DND-41 (cell line): Measurements from ENCODE around the gene BRIP1.

ENCODE experiments used
- ATAC-seq: fragments of 200-7000 bp; cut with Tn5 transposase; 3 replicates; pipeline ENCODE4 v1.9.1; 2021; ENCODE audit warnings: low read depth; ENCODE audit not compliant: insufficient read depth
- DNase-seq: peaks from one replicate; pipeline ENCODE4 v3.0.0-alpha.2; 2020
- H2AFZ ChIP-seq: 2 replicates; pipeline ENCODE4 v1.6.0; 2012; ENCODE audit warnings: low read depth, low read length
- H3K27ac ChIP-seq: 2 replicates; pipeline ENCODE4 v1.5.1; 2012; ENCODE audit warnings: low read length, inconsistent platforms
- H3K27me3 ChIP-seq: fragments of 200-600 bp; sonication (generic); 2 replicates; pipeline ENCODE4 v1.6.0; 2012; ENCODE audit warnings: low read length, mild to moderate bottlenecking, inconsistent platforms; ENCODE audit not compliant: insufficient read depth, poor library complexity
- H3K36me3 ChIP-seq: 2 replicates; pipeline ENCODE4 v1.5.1; 2012; ENCODE audit warnings: low read length, inconsistent platforms; ENCODE audit not compliant: insufficient read depth
- H3K4me1 ChIP-seq: 2 replicates; pipeline ENCODE4 v1.5.1; 2012; ENCODE audit warnings: mild to moderate bottlenecking, low read length; ENCODE audit not compliant: insufficient read depth
- H3K4me2 ChIP-seq: 2 replicates; pipeline ENCODE4 v1.6.0; 2012; ENCODE audit warnings: mild to moderate bottlenecking, moderate library complexity, low read length, inconsistent platforms; ENCODE audit not compliant: insufficient read depth
- H3K4me3 ChIP-seq, 2 experiments: fragments of 200-600 bp in 1 of 2; shearing (Covaris generic) in 1 of 2; 2 replicates each; pipeline ENCODE4 v1.5.1; 2012 to 2016; ENCODE audit warnings: inconsistent platforms in 2 of 2, low read length in 2 of 2, mild to moderate bottlenecking in 2 of 2, low read depth in 1 of 2, moderate library complexity in 1 of 2
- H3K79me2 ChIP-seq: 2 replicates; pipeline ENCODE4 v1.6.0; 2012; ENCODE audit warnings: low read length, inconsistent platforms; ENCODE audit not compliant: insufficient read depth
- H3K9ac ChIP-seq: 2 replicates; pipeline ENCODE4 v1.6.0; 2012; ENCODE audit warnings: low read depth, mild to moderate bottlenecking, inconsistent platforms, low read length, moderate library complexity
- H3K9me3 ChIP-seq: 2 replicates; pipeline ENCODE4 v1.5.1; 2012; ENCODE audit warnings: low read length, moderate library complexity, mild to moderate bottlenecking, inconsistent platforms; ENCODE audit not compliant: insufficient read depth, severe bottlenecking
- H4K20me1 ChIP-seq: 2 replicates; pipeline ENCODE4 v1.6.0; 2012; ENCODE audit warnings: low read length; ENCODE audit not compliant: insufficient read depth
- EZH2 ChIP-seq: IDR thresholded peaks from 3 replicates; pipeline ENCODE4 v1.6.1; 2012; ENCODE audit warnings: borderline replicate concordance, low read depth, mild to moderate bottlenecking, moderate library complexity, low read length, inconsistent platforms; ENCODE audit not compliant: severe bottlenecking
- TF ChIP-seq, protein P1 (sequence below): IDR thresholded peaks from 2 replicates; pipeline ENCODE4 v1.5.1; 2012; ENCODE audit warnings: borderline replicate concordance, low read length, moderate library complexity, mild to moderate bottlenecking; ENCODE audit not compliant: poor library complexity, severe bottlenecking; ENCODE audit errors: extremely low read depth

The BRIP1 gene

DNA sequence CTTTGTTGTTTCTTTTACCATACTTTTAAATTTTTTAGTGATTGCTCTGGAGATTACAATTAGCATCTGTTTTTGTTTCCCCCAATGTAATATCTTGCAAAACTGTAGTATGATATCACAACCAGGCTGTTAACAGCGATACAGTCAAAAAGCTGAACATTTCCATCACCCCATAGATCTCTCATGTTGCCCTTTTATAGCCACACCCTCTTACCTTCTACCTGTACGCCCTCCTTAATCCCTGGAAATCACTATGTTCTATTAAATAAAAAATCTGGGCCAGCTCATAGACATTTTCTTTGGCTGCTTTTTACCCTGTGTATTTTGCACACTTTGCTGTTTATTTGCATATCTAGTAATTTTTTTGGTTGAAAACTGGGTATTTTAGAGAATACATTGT is 205.1 kb downstream of the BRIP1 start:
- TF ChIP-seq, protein P1, sequence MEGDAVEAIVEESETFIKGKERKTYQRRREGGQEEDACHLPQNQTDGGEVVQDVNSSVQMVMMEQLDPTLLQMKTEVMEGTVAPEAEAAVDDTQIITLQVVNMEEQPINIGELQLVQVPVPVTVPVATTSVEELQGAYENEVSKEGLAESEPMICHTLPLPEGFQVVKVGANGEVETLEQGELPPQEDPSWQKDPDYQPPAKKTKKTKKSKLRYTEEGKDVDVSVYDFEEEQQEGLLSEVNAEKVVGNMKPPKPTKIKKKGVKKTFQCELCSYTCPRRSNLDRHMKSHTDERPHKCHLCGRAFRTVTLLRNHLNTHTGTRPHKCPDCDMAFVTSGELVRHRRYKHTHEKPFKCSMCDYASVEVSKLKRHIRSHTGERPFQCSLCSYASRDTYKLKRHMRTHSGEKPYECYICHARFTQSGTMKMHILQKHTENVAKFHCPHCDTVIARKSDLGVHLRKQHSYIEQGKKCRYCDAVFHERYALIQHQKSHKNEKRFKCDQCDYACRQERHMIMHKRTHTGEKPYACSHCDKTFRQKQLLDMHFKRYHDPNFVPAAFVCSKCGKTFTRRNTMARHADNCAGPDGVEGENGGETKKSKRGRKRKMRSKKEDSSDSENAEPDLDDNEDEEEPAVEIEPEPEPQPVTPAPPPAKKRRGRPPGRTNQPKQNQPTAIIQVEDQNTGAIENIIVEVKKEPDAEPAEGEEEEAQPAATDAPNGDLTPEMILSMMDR: no peak
- TF ChIP-seq EZH2: no peak
- no peak overlapping the region for H3K27ac ChIP-seq
- no peaks in the 10 kb centered on the region for H3K27me3 ChIP-seq
- no peaks in the 10 kb centered on the region for H4K20me1 ChIP-seq
- no peaks in the 10 kb centered on the region for H3K4me1 ChIP-seq
- no peak overlapping the region for H2AFZ ChIP-seq
- H3K36me3 ChIP-seq: no peaks in the 10 kb centered on the region
- H3K4me2 ChIP-seq: no peak overlapping the region
- no peak overlapping the region for H3K4me3 ChIP-seq
- ATAC-seq (no peak), DNase-seq (no peak)
- H3K9me3 ChIP-seq: no peaks in the 10 kb centered on the region
- no peak overlapping the region for H3K9ac ChIP-seq
- H3K79me2 ChIP-seq: no peaks in the 10 kb centered on the region

DNA sequence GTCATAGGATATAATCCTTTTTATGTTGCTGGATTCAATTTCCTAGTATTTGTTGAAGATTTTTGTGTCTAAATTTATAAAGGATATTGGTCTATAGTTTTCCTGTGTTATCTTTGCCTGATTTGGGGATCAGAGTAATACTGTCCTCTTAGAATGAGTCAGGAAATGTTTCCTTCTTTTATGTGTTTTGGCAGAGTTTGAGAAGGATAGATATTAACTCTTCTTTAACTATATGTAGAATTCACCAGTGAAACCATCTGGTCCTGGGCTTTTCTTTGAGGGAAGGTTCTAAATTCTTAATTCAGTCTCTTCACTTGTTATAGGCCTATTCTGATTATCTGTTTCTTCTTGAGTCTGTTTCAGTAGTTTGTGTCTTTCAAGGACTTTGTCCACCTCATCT is 206.0 kb downstream of the BRIP1 start:
- DNase-seq (no peak), ATAC-seq (no peak)
- no peaks in the 10 kb centered on the region for H3K79me2 ChIP-seq
- no peaks in the 10 kb centered on the region for H3K27me3 ChIP-seq
- no peak overlapping the region for H3K27ac ChIP-seq
- H4K20me1 ChIP-seq: no peaks in the 10 kb centered on the region
- H3K36me3 ChIP-seq: no peaks in the 10 kb centered on the region
- no peaks in the 10 kb centered on the region for H3K4me1 ChIP-seq
- no peak overlapping the region for H3K4me3 ChIP-seq
- no peak overlapping the region for H3K9ac ChIP-seq
- no peak overlapping the region for H3K4me2 ChIP-seq
- H2AFZ ChIP-seq: no peak overlapping the region
- TF ChIP-seq, protein P1: no peak
- no peak for TF ChIP-seq EZH2
- H3K9me3 ChIP-seq: no peaks in the 10 kb centered on the region

DNA sequence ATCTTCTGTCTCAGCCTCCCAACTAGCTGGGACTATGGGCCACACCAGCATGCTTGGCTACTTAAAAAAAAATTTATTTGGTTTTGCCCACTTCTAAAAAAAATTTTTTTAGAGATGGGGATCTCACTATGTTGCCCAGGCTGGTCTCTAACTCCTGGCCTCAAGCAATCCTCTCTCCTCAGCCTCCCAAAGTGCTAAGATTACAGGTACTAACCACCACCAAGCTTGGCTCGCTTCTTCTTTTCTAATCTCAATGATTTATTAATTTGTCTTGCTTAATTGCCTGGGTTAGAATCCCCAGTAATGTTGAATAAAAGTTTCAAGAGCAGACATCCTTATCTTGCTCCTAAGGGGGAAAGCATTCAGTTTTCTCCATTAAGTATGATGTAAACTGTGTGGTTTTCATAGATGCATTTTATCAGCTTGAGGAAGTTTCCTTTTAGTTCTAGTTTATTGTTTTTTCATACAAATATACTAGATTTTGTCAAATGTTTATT is 206.6 kb downstream of the BRIP1 start:
- DNase-seq (no peak), ATAC-seq (no peak)
- Histone ChIP-seq H3K4me3 (no peak overlapping the region), H3K9ac (no peak overlapping the region), H3K4me1 (no peaks in the 10 kb centered on the region), H4K20me1 (no peaks in the 10 kb centered on the region), H3K27me3 (no peaks in the 10 kb centered on the region), H3K4me2 (no peak overlapping the region), H2AFZ (no peak overlapping the region), H3K27ac (no peak overlapping the region), H3K79me2 (no peaks in the 10 kb centered on the region), H3K9me3 (peaks cover 2% of the 10 kb centered on the region), H3K36me3 (no peaks in the 10 kb centered on the region)
- no peak for TF ChIP-seq EZH2
- TF ChIP-seq, protein P1: no peak

DNA sequence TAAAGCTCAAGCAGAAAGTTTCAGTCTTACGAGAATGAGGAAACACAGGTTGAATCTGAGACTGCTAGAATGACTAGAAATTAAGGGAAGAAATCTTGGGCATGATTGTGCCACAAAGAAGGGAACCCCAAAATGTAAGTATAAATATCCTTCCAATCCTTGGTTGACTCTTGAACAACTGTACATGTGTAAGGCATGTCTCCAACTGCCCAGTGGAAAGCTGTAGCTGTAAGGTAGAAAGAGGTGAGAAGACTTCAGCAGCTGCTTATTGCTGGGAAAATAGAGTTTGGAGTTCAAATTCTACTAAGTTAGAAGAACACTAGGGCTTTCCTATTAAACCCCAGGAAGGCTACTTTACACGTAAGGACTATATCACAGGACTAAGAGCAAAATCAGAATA is 212.6 kb downstream of the BRIP1 start:
- no peak overlapping the region for H3K4me2 ChIP-seq
- H3K9ac ChIP-seq: no peak overlapping the region
- H4K20me1 ChIP-seq: no peaks in the 10 kb centered on the region
- no peak overlapping the region for H3K27ac ChIP-seq
- no peaks in the 10 kb centered on the region for H3K36me3 ChIP-seq
- TF ChIP-seq, protein P1: no peak
- TF ChIP-seq EZH2: no peak
- H3K9me3 ChIP-seq: peaks cover 8% of the 10 kb centered on the region
- H3K27me3 ChIP-seq: peaks cover 5% of the 10 kb centered on the region
- no peak for ATAC-seq
- H2AFZ ChIP-seq: no peak overlapping the region
- H3K79me2 ChIP-seq: no peaks in the 10 kb centered on the region
- no peak for DNase-seq
- H3K4me3 ChIP-seq: no peak overlapping the region
- H3K4me1 ChIP-seq: no peaks in the 10 kb centered on the region
